ENCODE measurements around the gene FBXL7. TPM values are rescaled to one million over a fixed set of nuclear protein-coding genes. Genes with fewer than 3 reads are reported as not detected.

FBXL7 gene
- total RNA-seq, 4 donors from 2014 or later: 14.2 to 32.1 (median 24.9) TPM

- WGBS, 2 donors (ENCODE audit: low coverage in 1 of 2): 65% methylated on average over 4 of the region's 4 CpGs; no CpG with 5 or more reads in 1 of the 2 donors
- H3K36me3 ChIP-seq: no peaks in the 10 kb centered on the region
- H3K27me3 ChIP-seq: no peaks in the 10 kb centered on the region
- H3K27ac ChIP-seq: no peak overlapping the region
- TF ChIP-seq POLR2A (IDR thresholded peaks at IDR 0.05) (no peak), CTCF (IDR thresholded peaks at IDR 0.05) (no peak), EP300 (IDR thresholded peaks at IDR 0.05) (no peak)
- ATAC-seq: no peak
- peaks cover 0 to 6% (median 0%) of the 10 kb centered on the region in 3 donors for H3K9me3 ChIP-seq
- no peak overlapping the region for H3K4me3 ChIP-seq
- peaks cover 0 to 37% (median 0%) of the 10 kb centered on the region in 3 donors for H3K4me1 ChIP-seq
These were observed 219.8 kb downstream of the FBXL7 start for GRCh38 chr5:15719784-15720183.

- no peak for TF ChIP-seq CTCF (IDR thresholded peaks at IDR 0.05)
- TF ChIP-seq POLR2A (IDR thresholded peaks at IDR 0.05): no peak
- no peak for TF ChIP-seq POLR2AphosphoS5 (IDR thresholded peaks at IDR 0.05)
- TF ChIP-seq EP300 (IDR thresholded peaks at IDR 0.05): no peak
- ATAC-seq: no peak
- H3K4me3 ChIP-seq: no peak overlapping the region
- peaks cover 0 to 13% (median 0%) of the 10 kb centered on the region in 3 donors for H3K9me3 ChIP-seq
- H3K36me3 ChIP-seq: no peaks in the 10 kb centered on the region
- H3K27ac ChIP-seq: no peak overlapping the region
- no peaks in the 10 kb centered on the region for H3K27me3 ChIP-seq
- H3K4me1 ChIP-seq: peaks cover 0 to 36% (median 0%) of the 10 kb centered on the region in 3 donors
These were observed 220.5 kb downstream of the FBXL7 start for GRCh38 chr5:15720515-15720914.

- WGBS, 2 donors (ENCODE audit: low coverage in 1 of 2): 74 to 90% methylated on average over 3 to 4 of the region's 7 CpGs
- no peaks in the 10 kb centered on the region for H3K36me3 ChIP-seq
- H3K27ac ChIP-seq: no peak overlapping the region
- H3K4me1 ChIP-seq: peaks cover 0 to 18% (median 0%) of the 10 kb centered on the region in 3 donors
- TF ChIP-seq EP300 (IDR thresholded peaks at IDR 0.05): no peak
- TF ChIP-seq POLR2AphosphoS5 (IDR thresholded peaks at IDR 0.05): no peak
- no peak for TF ChIP-seq CTCF (IDR thresholded peaks at IDR 0.05)
- TF ChIP-seq POLR2A (IDR thresholded peaks at IDR 0.05): no peak
- H3K9me3 ChIP-seq: peaks cover 4 to 31% (median 4%) of the 10 kb centered on the region in 3 donors
- ATAC-seq: no peak
- no peaks in the 10 kb centered on the region for H3K27me3 ChIP-seq
- no peak overlapping the region for H3K4me3 ChIP-seq
These were observed 222.3 kb downstream of the FBXL7 start for GRCh38 chr5:15722305-15722704.

- Histone ChIP-seq H3K27me3 (no peaks in the 10 kb centered on the region), H3K36me3 (no peaks in the 10 kb centered on the region), H3K27ac (no peak overlapping the region), H3K4me3 (no peak overlapping the region), H3K4me1 (peaks cover 0 to 16% (median 0%) of the 10 kb centered on the region in 3 donors), H3K9me3 (peaks cover 4 to 41% (median 4%) of the 10 kb centered on the region in 3 donors)
- ATAC-seq: no peak
- TF ChIP-seq POLR2AphosphoS5 (IDR thresholded peaks at IDR 0.05) (no peak), CTCF (IDR thresholded peaks at IDR 0.05) (no peak), POLR2A (IDR thresholded peaks at IDR 0.05) (no peak), EP300 (IDR thresholded peaks at IDR 0.05) (no peak)
These were observed 227.4 kb downstream of the FBXL7 start for GRCh38 chr5:15727375-15727774.

GRCh38 chr5:15728811-15729210, 228.8 kb downstream of the FBXL7 start:
- no peak for ATAC-seq
- 84 to 96% methylated on average over 4 of the region's 4 CpGs for WGBS, 2 donors (ENCODE audit: low coverage in 1 of 2)
- no peak overlapping the region for H3K27ac ChIP-seq
- H3K4me1 ChIP-seq: peaks cover 0 to 20% (median 0%) of the 10 kb centered on the region in 3 donors
- H3K27me3 ChIP-seq: no peaks in the 10 kb centered on the region
- H3K9me3 ChIP-seq: peaks cover 4 to 41% (median 4%) of the 10 kb centered on the region in 3 donors
- H3K36me3 ChIP-seq: no peaks in the 10 kb centered on the region
- H3K4me3 ChIP-seq: no peak overlapping the region
- no peak for TF ChIP-seq EP300 (IDR thresholded peaks at IDR 0.05)
